Right lung (tissue), 10 donors: Measurements from ENCODE around the gene PMVK. TPM values are rescaled to one million over a fixed set of nuclear protein-coding genes. Genes with fewer than 3 reads are reported as not detected.
A peak's percentile ranks its signal among the peaks of the same experiment; 100 is the strongest.
"Not testable (repeated sequence)": the region's sequence is repeated elsewhere in the genome, so short reads cannot be mapped to it uniquely, and the experiment has no call there.

ENCODE experiments used
- DNase-seq, 2 donors: peaks; one replicate each; pipeline ENCODE4 v3.0.0-alpha.2; 2013
- long read RNA-seq, 8 donors: transcript quantifications; one replicate each; lab custom pipeline, GENCODE V29; 2026
- polyA plus RNA-seq, 5 donors: library from polyadenylated mRNA; unstranded; fragments of 120-200 nt; gene quantifications; one replicate each; pipeline versions ENCODE4 v1.2.1 to v1.2.3, GENCODE V29; 2013; ENCODE audit warnings: inconsistent platforms in 1 of 5, low replicate concordance in 1 of 5; ENCODE audit not compliant: insufficient read length in 5 of 5, insufficient read depth in 1 of 5

The PMVK gene
- 10 to 100 TPM; 26.2 to 39.4 (median 29.5) TPM for polyA plus RNA-seq
- long read RNA-seq, donor 1, transcript PMVK-201 (5 exons, 1,280 nt): major isoform, 27 of 32 reads
- long read RNA-seq, donor 1, partial matches to known transcripts: 5 of 32 reads
- long read RNA-seq, donor 1, other reads (novel, unspliced or antisense): 0 of 32 reads
- long read RNA-seq, donor 2, transcript PMVK-201 (5 exons, 1,280 nt): major isoform, 11 of 16 reads
- long read RNA-seq, donor 2, partial matches to known transcripts: 5 of 16 reads
- long read RNA-seq, donor 2, other reads (novel, unspliced or antisense): 0 of 16 reads
- long read RNA-seq, donor 3, transcript PMVK-201 (5 exons, 1,280 nt): major isoform, 25 of 37 reads
- long read RNA-seq, donor 3, partial matches to known transcripts: 12 of 37 reads
- long read RNA-seq, donor 3, other reads (novel, unspliced or antisense): 0 of 37 reads
- long read RNA-seq, donor 4, transcript PMVK-201 (5 exons, 1,280 nt): major isoform, 8 of 28 reads
- long read RNA-seq, donor 4, partial matches to known transcripts: 20 of 28 reads
- long read RNA-seq, donor 4, other reads (novel, unspliced or antisense): 0 of 28 reads
- long read RNA-seq, donor 5, transcript PMVK-201 (5 exons, 1,280 nt): major isoform, 41 of 106 reads
- long read RNA-seq, donor 5, partial matches to known transcripts: 65 of 106 reads
- long read RNA-seq, donor 5, other reads (novel, unspliced or antisense): 0 of 106 reads
- long read RNA-seq, donor 6, transcript PMVK-201 (5 exons, 1,280 nt): major isoform, 37 of 42 reads
- long read RNA-seq, donor 6, partial matches to known transcripts: 5 of 42 reads
- long read RNA-seq, donor 6, other reads (novel, unspliced or antisense): 0 of 42 reads
- long read RNA-seq, donor 7, transcript PMVK-201 (5 exons, 1,280 nt): major isoform, 25 of 44 reads
- long read RNA-seq, donor 7, partial matches to known transcripts: 19 of 44 reads
- long read RNA-seq, donor 7, other reads (novel, unspliced or antisense): 0 of 44 reads
- long read RNA-seq, donor 8, transcript PMVK-201 (5 exons, 1,280 nt): major isoform, 10 of 15 reads
- long read RNA-seq, donor 8, partial matches to known transcripts: 5 of 15 reads
- long read RNA-seq, donor 8, other reads (novel, unspliced or antisense): 0 of 15 reads

GRCh38 chr1:154936555-154937084 lies at the start of gene PMVK:
Gene PMVK, minus strand, starts transcription at chr1:154936719. Its CDS starts 34 bp downstream, at chr1:154936685.
- peak; percentile 97 to 98 for DNase-seq

DNA sequence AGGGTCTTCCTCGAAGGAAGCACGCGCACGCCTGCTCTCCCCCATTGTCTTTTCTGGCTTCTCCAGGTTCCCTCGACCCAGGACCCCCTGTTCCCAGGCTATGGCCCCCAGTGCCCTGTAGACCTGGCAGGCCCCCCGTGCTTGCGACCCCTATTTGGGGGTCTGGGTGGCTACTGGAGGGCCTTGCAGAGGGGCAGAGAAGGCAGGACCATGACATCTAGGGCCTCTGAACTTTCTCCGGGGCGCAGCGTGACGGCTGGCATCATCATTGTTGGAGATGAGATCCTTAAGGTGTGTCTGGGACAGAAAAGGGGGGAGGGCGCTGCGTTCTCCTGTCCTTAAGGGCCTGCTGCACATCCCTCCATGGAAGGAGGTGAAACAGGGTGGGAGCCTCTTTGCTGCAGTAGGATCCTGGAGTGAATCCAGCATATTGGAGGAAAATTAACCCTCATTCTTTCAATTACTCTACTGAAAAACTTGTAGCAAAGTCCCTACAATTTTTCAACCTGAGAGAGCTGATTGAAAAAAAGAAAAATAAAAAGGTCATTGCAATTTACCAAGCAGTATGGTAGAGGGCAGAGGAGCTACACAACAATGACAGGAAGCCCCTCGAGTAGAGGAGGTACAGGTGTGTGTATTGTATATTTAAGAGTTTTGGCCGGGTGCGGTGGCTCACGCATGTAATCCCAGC lies 47.4 kb upstream of the PMVK start:
- DNase-seq: no peak

GRCh38 chr1:154982897-154983648 lies 46.6 kb upstream of the PMVK start, which contains the start of gene FLAD1:
Gene FLAD1, plus strand, starts transcription at chr1:154983344. Its CDS starts 351 bp downstream, at chr1:154983695.
- DNase-seq: peak; percentile 97 to 98

DNA sequence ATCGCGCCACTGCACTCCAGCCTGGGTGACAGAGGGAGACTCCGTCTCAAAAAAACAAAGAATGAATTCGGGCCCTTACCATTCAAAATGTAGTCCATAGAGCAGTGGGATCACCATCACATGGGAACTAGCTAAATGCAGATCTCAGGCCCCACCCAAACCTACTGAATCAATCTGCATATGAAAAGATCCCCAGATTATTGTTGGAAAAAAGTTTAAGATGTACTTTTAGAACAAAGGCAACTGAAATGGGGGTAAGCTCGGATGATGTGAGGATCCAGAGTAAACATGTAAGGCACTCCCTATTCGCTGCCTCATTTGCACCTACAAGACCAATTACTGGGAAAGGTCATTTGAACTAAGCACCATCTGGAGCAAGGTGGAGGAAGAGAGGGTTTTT lies 45.8 kb upstream of the PMVK start:
- DNase-seq: no peak

DNA sequence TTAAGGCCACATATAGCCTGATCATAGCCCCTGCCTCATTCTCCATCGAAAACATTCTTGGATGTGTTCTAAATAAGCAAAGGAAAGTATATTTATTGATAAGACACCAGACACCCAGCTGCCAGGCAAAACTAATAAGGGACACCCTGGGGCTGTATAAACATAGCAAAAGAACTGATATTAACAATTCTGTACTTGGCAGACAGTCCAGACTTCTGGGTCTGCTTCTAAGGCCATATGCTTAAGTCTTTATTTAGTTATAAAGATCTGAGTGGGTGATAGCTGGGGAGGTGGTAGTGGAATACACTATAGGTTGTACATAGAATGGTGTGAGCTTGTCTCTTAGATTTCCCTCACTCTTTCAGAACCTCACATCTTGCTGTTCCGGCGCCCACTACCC lies 41.8 kb upstream of the PMVK start:
- DNase-seq: no peak

- DNase-seq: not testable (repeated sequence)
Measured at GRCh38 chr1:154977762-154978161, 41.2 kb upstream of the PMVK start.

DNA sequence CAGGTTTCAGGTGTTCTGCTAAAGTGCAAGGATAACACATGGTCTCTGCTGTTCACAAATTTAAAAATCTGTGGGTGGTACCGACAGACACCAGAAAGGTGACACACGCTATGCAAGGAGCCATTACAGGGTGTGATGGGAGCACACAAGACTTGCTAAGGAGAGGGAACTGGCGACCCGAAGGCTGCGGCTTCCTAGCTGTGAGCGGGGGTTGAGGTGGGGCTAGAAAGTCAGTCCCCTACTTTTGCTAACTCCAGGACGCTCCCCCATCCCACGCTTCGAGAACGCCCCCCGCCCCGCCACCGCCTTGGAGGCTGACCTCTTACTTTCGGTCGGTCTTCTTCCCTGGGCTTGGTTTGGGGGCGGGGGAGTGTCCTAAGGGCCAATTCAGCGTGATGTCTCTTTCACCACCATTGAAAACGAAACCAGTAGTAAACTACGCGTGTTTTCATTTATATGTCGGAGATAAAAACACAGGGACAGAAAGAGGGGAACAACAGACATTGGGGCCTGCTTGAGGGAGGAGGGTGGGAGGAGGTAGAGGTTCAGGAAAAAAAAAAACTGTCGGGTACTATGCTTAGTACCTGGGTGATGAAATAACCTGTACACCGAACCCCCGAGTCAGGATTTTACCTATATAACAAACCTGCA lies 39.0 kb upstream of the PMVK start:
- peak in 1 of 2 donors; percentile 64 for DNase-seq

DNA sequence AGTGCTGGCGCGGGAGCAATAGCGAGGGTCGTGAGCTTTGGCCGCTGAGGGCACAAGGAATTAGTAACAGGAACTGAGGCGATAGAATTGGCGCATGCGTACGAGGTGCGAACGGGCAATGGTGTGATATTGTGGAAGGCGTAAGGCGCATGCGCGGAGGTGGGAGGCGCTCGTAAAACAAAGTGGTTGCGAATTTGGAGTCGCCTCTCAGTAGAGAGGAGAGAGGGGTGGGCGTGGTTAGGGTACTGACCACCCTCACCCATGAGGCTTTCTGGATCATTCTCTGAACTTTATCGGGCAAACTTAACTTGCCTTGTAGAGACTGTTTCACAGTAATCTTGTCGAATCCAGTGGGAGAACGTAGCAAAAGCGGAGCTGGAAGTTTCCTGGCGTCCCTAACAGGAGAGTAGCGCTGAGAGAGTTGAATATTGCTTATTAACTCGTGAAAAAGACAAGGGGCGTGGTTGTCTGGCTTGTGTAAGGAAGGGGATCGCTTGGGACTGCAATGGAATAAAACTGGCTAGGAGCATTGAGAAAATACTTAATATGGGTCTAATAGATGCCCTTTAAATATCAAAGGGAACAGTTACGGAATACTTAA lies 38.4 kb upstream of the PMVK start:
- peak; percentile 98 to 99 for DNase-seq

DNA sequence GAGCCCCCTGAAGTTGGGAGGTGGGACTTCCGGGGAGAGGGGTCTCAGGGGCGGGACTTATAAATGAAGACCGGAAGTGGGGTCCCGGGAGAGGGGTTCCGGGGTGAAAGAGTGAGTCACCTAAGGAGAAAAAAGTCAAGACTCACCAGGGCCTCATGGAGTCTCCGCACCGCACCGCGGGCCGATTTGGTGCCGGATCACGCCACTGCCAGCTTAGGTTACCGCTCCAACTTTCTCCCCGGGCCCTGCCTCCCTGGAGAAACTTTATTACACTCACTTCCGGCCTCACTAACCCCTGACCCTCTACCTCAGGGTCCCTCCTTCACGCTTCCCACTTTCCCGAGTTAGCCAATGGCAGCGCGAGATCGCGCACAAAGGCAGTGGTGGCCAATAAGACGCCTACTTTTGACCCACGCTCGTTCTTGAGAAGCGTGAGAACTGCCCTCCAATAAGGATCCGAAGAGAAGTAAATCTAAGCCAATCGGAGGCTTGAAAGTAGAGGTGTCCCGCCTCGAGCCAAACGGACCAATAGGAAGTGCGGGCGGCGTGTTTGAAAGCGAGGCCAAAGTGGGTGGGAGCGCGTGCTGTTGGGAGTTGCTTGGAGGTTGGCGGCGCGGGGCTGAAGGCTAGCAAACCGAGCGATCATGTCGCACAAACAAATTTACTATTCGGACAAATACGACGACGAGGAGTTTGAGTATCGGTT lies 37.7 kb upstream of the PMVK start, which contains the start of gene CKS1B:
Gene CKS1B, plus strand, starts transcription at position 580 of the 706 bp plus-strand sequence. Its CDS starts 65 bp downstream, at position 645.
- peak; percentile 99 to 100 for DNase-seq

DNA sequence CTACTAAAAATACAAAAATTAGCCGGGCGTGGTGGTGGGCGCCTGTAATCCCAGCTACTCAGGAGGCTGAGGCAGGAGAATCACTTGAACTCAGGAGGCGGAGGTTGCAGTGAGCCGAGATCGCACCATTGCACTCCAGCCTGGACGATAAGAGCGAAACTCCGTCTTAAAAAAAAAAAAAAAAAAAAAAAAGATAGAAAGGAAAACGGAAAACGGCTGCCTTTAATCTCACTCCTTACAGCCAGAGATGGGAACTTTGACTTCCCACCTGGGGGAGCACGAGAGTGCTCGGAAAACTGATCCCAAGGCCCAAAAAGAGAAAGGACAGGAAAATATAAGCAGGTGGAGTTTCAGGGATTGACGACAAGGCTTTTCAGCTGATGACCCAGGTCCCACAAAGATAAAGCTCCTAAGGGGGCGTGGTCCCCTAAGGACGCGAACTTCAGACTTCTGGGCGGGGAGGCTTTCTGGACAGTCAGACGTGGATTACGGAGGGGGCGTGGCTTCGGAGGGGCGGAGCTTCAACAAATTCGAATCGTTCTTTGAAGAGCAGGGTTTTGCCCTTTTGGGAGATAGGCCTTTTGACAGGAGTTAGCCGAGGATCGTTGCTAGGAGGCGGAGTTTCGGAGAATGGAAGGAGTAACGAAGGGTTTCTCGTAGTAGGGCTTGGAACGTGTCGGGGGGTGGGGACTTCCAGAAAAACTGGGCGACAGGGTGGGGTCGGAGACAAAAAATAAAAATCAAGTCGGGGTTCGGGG lies 37.0 kb upstream of the PMVK start:
- peak; percentile 93 to 96 for DNase-seq

GRCh38 chr1:154972517-154973343 lies 36.2 kb upstream of the PMVK start:
- peak; percentile 78 to 85 for DNase-seq

DNA sequence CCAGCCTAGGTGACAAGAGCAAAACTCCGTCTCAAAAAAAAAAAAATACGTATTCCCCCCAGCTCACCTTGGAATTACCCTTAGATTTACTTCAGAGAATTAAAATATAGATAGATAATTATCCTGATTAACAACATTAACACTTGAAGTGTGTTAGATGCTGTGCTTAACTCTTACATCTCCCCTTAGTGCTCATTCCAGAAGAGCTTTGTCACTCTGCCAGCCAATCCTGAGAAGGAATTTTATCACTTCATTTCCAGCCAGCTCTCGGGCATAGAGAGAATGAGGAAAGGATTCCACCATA lies 35.6 kb upstream of the PMVK start:
- no peak for DNase-seq

- no peak for DNase-seq
Measured at GRCh38 chr1:154971341-154971998, 35.0 kb upstream of the PMVK start.

GRCh38 chr1:154970631-154971340 lies 34.3 kb upstream of the PMVK start, which contains the start of gene SHC1:
Gene SHC1, minus strand, starts transcription at chr1:154970747. Its CDS starts 221 bp downstream, at chr1:154970526.
- DNase-seq: peak; percentile 91 to 92

DNA sequence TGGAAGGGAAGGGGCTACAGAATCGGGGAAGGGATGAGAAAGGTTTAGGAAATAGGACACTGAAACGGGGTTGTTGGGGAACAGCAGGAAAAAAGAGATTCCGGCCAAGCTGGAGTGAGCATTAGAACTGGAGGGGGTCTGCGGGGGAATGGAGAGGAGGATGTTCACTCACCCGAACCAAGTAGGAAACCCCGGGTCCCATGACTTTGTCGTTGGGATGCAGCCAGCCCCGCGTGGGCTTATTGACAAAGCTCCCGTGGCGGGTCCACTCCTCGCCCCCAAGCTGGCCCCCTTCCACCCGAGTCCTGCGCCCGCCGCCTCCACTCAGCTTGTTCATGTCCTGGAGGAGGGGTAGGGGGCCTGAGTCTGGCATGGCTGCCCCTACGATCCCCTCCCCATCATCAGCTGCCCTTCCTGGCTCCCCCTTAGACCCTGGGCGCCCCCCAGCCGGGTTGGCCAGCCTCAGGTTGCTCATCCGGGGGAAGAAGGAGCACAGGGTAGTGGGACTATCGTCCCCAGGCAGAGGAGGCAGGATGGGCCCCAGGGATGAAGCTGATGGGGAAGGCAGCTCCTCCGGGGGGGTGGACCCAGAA lies 33.4 kb upstream of the PMVK start:
- DNase-seq: no peak
